Esophagus squamous epithelium (tissue), 5 donors: ENCODE data around the gene HCN1. TPM values are rescaled to one million over a fixed set of nuclear protein-coding genes. Genes with fewer than 3 reads are reported as not detected.

Experiments used
- DNase-seq: peaks from one replicate; lab custom pipeline; 2025; lab: John Stamatoyannopoulos, UW
- H3K27ac ChIP-seq, 4 donors: fragments of 200-600 bp; sonication (generic); one replicate each; pipeline ENCODE4 v1.5.1; 2016 to 2019; ENCODE audit warnings: mild to moderate bottlenecking in 1 of 4
- H3K27me3 ChIP-seq, 4 donors: fragments of 200-600 bp; sonication (generic); 1 replicate in 3 of 4; 2 replicates in 1 of 4; pipeline versions ENCODE4 v1.5.1 to v1.6.0; 2017 to 2021; ENCODE audit warnings: antibody characterized with exemption in 1 of 4
- H3K36me3 ChIP-seq, 3 donors: fragments of 200-600 bp; sonication (generic); one replicate each; pipeline ENCODE4 v1.5.1; 2016 to 2019
- H3K4me1 ChIP-seq, 3 donors: fragments of 200-600 bp; sonication (generic); one replicate each; pipeline ENCODE4 v1.5.1; 2017 to 2019
- H3K4me3 ChIP-seq, 4 donors: fragments of 200-600 bp; sonication (generic); 1 replicate in 3 of 4; 2 replicates in 1 of 4; pipeline ENCODE4 v1.5.1; 2016 to 2019; ENCODE audit warnings: mild to moderate bottlenecking in 2 of 4, moderate library complexity in 1 of 4
- H3K9me3 ChIP-seq, 3 donors: fragments of 200-600 bp; sonication (generic); one replicate each; pipeline ENCODE4 v1.5.1; 2016 to 2019
- POLR2A ChIP-seq, 4 donors: fragments of 450-650 bp; IDR thresholded peaks; one replicate each; pipeline ENCODE4 v1.6.1; 2017; ENCODE audit warnings: antibody characterized with exemption in 4 of 4, mild to moderate bottlenecking in 4 of 4, moderate library complexity in 3 of 4
- WGBS, 2 donors: methylation state at CpG; one replicate each; pipeline ENCODE4 v1.1.5; 2018; 5-methylcytosine and 5-hydroxymethylcytosine counted together
- intact Hi-C: fragments of 100-400 bp; cut with DNase I; formaldehyde crosslinking; loops from one replicate; pipeline ENCODE4 v1.15.0; 2022
- total RNA-seq, 4 donors: library from RNA; depleted of rRNA; stranded (reverse); fragments of >200 nt; gene quantifications; one replicate each; pipeline ENCODE4 v1.1.0, GENCODE V29; 2016
- TF ChIP-seq, protein P1 (sequence below), 6 experiments: fragments of 450-650 bp in 4 of 6; fragments of 200-600 bp in 2 of 6; sonication (generic) in 2 of 6; IDR thresholded peaks; one replicate each; pipeline ENCODE4 v1.5.1; 2016 to 2019; ENCODE audit warnings: antibody characterized with exemption in 6 of 6, mild to moderate bottlenecking in 4 of 6, moderate library complexity in 4 of 6
- donor health status: DM: yes; HTN: yes; CAD: no.

The HCN1 gene
- total RNA-seq, 4 donors from 2014 or later, result 0.19 TPM; not detected in 3

DNA sequence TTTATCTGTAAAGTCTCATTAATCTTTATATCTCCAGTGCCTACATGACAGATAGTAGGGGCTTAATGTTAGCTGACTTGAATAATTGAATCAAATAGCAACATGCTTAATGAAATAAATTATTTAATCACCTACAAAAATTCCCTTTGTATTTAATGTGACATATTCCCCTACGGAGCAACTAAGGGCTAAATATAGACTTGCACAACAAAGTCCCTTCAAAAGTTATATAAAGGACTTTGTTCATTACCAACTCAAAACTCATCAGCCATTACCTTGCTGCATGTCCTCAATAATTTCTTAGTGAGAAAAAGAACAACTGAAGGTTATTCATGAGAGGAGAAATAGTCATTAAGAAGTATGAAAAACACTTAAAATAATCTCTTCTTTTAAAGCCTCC is 424.6 kb downstream of the HCN1 start:
- Histone ChIP-seq H3K36me3 (no peaks in the 10 kb centered on the region), H3K27me3 (no peaks in the 10 kb centered on the region), H3K27ac (no peak overlapping the region), H3K4me1 (no peaks in the 10 kb centered on the region), H3K9me3 (no peaks in the 10 kb centered on the region), H3K4me3 (no peak overlapping the region)
- WGBS, 2 donors, result 25 to 59% methylated on average over 1 of the region's 1 CpG
- no peak for TF ChIP-seq POLR2A (IDR thresholded peaks at IDR 0.05)
- TF ChIP-seq, protein P1, sequence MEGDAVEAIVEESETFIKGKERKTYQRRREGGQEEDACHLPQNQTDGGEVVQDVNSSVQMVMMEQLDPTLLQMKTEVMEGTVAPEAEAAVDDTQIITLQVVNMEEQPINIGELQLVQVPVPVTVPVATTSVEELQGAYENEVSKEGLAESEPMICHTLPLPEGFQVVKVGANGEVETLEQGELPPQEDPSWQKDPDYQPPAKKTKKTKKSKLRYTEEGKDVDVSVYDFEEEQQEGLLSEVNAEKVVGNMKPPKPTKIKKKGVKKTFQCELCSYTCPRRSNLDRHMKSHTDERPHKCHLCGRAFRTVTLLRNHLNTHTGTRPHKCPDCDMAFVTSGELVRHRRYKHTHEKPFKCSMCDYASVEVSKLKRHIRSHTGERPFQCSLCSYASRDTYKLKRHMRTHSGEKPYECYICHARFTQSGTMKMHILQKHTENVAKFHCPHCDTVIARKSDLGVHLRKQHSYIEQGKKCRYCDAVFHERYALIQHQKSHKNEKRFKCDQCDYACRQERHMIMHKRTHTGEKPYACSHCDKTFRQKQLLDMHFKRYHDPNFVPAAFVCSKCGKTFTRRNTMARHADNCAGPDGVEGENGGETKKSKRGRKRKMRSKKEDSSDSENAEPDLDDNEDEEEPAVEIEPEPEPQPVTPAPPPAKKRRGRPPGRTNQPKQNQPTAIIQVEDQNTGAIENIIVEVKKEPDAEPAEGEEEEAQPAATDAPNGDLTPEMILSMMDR (IDR thresholded peaks at IDR 0.05), result no peak
- intact Hi-C loops, result no loop called here
- no peak for DNase-seq

DNA sequence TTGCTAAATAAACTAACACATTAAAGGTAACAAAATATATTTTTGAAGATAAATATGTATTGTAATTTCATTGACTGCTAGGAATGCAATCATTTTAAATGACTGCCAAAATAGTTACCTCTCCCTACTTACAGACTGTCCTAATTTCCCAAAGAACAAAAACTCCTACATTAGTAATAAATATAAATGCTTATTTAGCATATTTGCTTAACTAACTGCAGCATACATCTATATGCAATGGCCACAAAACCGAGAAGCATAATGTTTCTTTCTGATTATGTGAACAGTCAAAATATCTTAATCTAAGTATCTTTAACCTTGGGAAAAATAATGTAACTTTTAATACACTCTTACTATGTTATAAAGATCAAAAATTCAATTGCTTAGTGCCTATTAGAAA is 431.7 kb downstream of the HCN1 start:
- Histone ChIP-seq H3K9me3 (no peaks in the 10 kb centered on the region), H3K4me3 (no peak overlapping the region), H3K27ac (no peak overlapping the region), H3K4me1 (no peaks in the 10 kb centered on the region), H3K36me3 (no peaks in the 10 kb centered on the region), H3K27me3 (no peaks in the 10 kb centered on the region)
- intact Hi-C loops, result no loop called here
- 77 to 83% methylated on average over 1 of the region's 1 CpG for WGBS, 2 donors
- TF ChIP-seq, protein P1 (IDR thresholded peaks at IDR 0.05), result no peak
- no peak for TF ChIP-seq POLR2A (IDR thresholded peaks at IDR 0.05)
- no peak for DNase-seq

DNA sequence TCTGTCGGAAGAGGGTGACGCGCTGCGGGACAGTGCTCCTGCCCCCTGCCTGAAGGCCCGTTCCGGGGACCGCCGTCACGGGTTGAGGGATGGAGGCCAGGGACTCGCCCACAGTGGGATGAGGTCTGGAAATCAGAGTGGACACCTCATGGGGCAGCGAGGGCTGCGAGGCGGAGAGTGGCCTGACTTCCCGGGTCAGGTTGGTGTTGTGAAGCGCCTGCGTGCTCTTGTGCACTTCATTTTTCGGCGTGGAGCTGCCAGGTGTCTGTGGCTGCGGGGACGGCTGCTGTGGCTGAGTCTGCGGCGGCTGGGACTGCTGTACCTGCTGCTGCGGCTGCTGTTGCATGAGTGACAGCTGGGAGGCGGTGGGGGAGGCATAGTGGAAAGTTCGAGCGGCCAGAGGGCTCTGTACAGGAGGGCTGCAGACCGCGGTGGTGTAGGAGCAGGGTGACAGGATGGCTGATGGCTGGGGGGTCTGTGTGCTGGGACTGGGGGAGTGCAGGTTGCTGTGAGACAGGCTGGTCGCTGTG is 434.1 kb downstream of the HCN1 start:
- WGBS, 2 donors, result 85 to 87% methylated on average over 9 to 10 of the region's 29 CpGs
- H3K27me3 ChIP-seq, result no peaks in the 10 kb centered on the region
- intact Hi-C loops, result no loop called here
- no peak overlapping the region for H3K4me3 ChIP-seq
- H3K36me3 ChIP-seq, result no peaks in the 10 kb centered on the region
- no peaks in the 10 kb centered on the region for H3K4me1 ChIP-seq
- no peak for DNase-seq
- no peak overlapping the region for H3K27ac ChIP-seq
- TF ChIP-seq POLR2A (IDR thresholded peaks at IDR 0.05), result no peak
- TF ChIP-seq, protein P1 (IDR thresholded peaks at IDR 0.05), result no peak
- no peaks in the 10 kb centered on the region for H3K9me3 ChIP-seq

DNA sequence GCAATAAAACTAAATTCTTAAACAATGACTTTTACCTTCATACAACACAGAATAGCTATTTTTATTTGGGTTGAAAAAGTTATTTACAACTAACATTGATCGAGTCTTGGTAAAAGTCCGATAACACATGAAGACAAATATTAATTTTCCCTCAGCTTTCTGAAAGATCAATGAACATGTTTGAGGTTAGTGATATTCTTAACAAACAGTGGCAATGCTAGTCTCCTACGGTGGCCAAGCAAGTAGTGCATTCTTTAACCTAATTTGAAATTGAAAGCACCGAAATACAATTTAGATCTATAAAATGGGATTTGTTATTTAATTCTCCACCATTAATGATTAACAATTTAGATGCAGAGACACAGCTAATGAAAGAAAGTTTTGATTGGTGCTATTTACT is 435.1 kb downstream of the HCN1 start:
- Histone ChIP-seq H3K27ac (no peak overlapping the region), H3K36me3 (no peaks in the 10 kb centered on the region), H3K9me3 (no peaks in the 10 kb centered on the region), H3K4me3 (no peak overlapping the region), H3K4me1 (no peaks in the 10 kb centered on the region), H3K27me3 (no peaks in the 10 kb centered on the region)
- WGBS, 2 donors, result 85 to 95% methylated on average over 4 of the region's 4 CpGs
- no peak for DNase-seq
- intact Hi-C loops, result no loop called here
- no peak for TF ChIP-seq POLR2A (IDR thresholded peaks at IDR 0.05)
- TF ChIP-seq, protein P1 (IDR thresholded peaks at IDR 0.05), result no peak

DNA sequence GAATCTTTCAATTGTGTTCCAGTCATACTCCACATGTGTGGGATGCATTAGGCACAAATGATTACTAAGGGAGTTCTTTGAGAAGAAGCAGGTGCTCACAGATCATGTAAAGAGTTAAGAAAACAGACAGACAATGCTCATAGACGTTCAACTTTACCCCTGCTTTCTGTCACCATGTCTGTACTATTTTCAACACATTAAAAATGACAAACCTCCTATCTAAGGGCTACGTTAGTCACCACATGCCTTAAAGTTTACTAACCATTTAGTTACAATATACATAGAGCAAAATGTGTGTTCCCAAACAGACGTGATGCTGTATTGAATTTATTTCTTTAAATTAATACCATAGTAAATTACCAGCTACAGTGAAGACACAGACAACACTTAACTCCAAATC is 435.9 kb downstream of the HCN1 start:
- Histone ChIP-seq H3K9me3 (no peaks in the 10 kb centered on the region), H3K4me3 (no peak overlapping the region), H3K27ac (no peak overlapping the region), H3K27me3 (no peaks in the 10 kb centered on the region), H3K4me1 (no peaks in the 10 kb centered on the region), H3K36me3 (no peaks in the 10 kb centered on the region)
- WGBS, 2 donors, result 30 to 38% methylated on average over 3 of the region's 3 CpGs
- no peak for TF ChIP-seq POLR2A (IDR thresholded peaks at IDR 0.05)
- TF ChIP-seq, protein P1 (IDR thresholded peaks at IDR 0.05), result no peak
- DNase-seq, result no peak
- intact Hi-C loops, result no loop called here
